Kidney (tissue), 14 donors: ENCODE results near the gene SAMD4A. TPM values are rescaled to one million over a fixed set of nuclear protein-coding genes. Genes with fewer than 3 reads are reported as not detected.

Experiments used
- DNase-seq, 5 donors: peaks; one replicate each; pipeline ENCODE4 v3.0.0-alpha.2; 2013 to 2020
- FAIRE-seq: peaks from 2 replicates; lab custom pipeline; 2012; peaks lifted over from hg19 to GRCh38; lab: Jason Lieb, UNC
- H3K27ac ChIP-seq, 2 donors: one replicate each; pipeline ENCODE4 v1.7.0; 2013; ENCODE audit warnings: low read depth in 2 of 2, low read length in 2 of 2, inconsistent platforms in 1 of 2
- H3K27me3 ChIP-seq: one replicate; pipeline ENCODE4 v1.7.1; 2013; ENCODE audit warnings: low read length, inconsistent platforms; ENCODE audit not compliant: control insufficient read depth, insufficient read depth
- H3K36me3 ChIP-seq, 3 donors: one replicate each; pipeline versions ENCODE4 v1.7.0 to v1.7.1; 2013; ENCODE audit warnings: low read length in 3 of 3, control low read depth in 1 of 3, inconsistent platforms in 1 of 3; ENCODE audit not compliant: insufficient read depth in 3 of 3, control insufficient read depth in 2 of 3
- H3K4me1 ChIP-seq, 3 donors: one replicate each; pipeline versions ENCODE4 v1.7.0 to v1.7.1; 2013; ENCODE audit warnings: low read length in 3 of 3, inconsistent platforms in 1 of 3, low read depth in 1 of 3; ENCODE audit not compliant: control insufficient read depth in 2 of 3, insufficient read depth in 2 of 3
- H3K4me3 ChIP-seq, 3 donors: one replicate each; pipeline versions ENCODE4 v1.7.0 to v1.8.1; 2013; ENCODE audit warnings: low read length in 3 of 3, control low read depth in 1 of 3, inconsistent platforms in 1 of 3
- H3K9ac ChIP-seq, 3 donors: one replicate each; pipeline versions ENCODE4 v1.7.0 to v1.7.1; 2013; ENCODE audit warnings: low read length in 3 of 3, control low read depth in 1 of 3, inconsistent platforms in 1 of 3
- H3K9me3 ChIP-seq, 3 donors: one replicate each; pipeline versions ENCODE4 v1.7.0 to v1.7.1; 2013; ENCODE audit warnings: low read length in 3 of 3, control low read depth in 1 of 3, inconsistent platforms in 1 of 3; ENCODE audit not compliant: control insufficient read depth in 2 of 3, insufficient read depth in 1 of 3
- CTCF ChIP-seq: IDR thresholded peaks from 3 replicates; pipeline ENCODE4 v1.5.1; 2012; ENCODE audit warnings: mild to moderate bottlenecking, moderate library complexity, borderline replicate concordance; ENCODE audit not compliant: insufficient read depth; ENCODE audit errors: extremely low read depth
- intact Hi-C: fragments of 100-400 bp; cut with DNase I; formaldehyde crosslinking; loops from one replicate; pipeline ENCODE4 v1.11.1; 2022
- polyA plus RNA-seq: library from polyadenylated mRNA; stranded (reverse); fragments of 350-450 nt; fragmentation: Illumina TruSeq; extraction: RNeasy Lipid Tissue Mini Kit (QIAGEN cat#74804); gene quantifications from one replicate; pipeline ENCODE4 v1.2.3, GENCODE V29; 2014; ENCODE audit warnings: low read depth, low replicate concordance; ENCODE audit not compliant: insufficient read depth
- total RNA-seq: library from RNA; stranded (reverse); fragmentation: NEBNext Ultra II Directional; extraction: Animal tissue kit (Norgen Biotek cat#: 25700); gene quantifications from one replicate; pipeline ENCODE4 v1.2.1, GENCODE V29; 2021
- donor health status: control.
- donor health status: control.
- donor health status: control.
- donor health status: control.
- donor health status: control.
- donor health status: DM: yes; HTN: yes; CAD: no.
- donor health status: Normal renal cell carcinoma (clear cell type).

Gene SAMD4A
- total and polyA plus RNA-seq, 2 donors from 2014 or later: 7.4 to 46.5 TPM

DNA sequence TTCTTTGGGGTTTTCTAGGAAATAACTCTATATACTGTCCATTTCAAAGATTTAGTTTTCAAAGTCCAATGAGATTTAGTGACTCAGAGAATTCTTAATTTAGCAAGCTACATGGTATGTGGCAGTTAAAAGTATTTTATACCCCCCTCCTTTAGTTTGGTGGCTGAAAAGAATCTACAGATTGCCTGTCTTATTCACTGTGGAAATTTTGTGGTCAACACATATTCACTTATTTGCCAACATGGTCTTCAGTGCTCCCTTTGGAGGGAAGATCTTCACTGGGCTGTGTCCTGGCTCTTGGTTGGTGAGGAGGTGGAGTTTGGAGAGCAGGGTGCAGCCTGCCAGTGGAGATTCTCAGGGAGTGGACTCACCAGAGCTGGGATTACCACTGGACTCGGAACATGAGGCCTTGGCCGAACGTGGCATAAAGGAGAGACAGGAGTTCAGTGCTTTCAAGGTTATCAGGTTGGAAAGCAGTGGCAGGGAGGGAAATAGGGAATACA is 39.8 kb downstream of the SAMD4A start:
- TF ChIP-seq CTCF: no peak
- no peak overlapping the region for H3K9ac ChIP-seq
- FAIRE-seq: no peak

GRCh38 chr14:54609576-54609975 is 42.6 kb downstream of the SAMD4A start:
- intact Hi-C loops: no loop called here
- DNase-seq: no peak
- FAIRE-seq: no peak
- peaks cover 0 to 3% (median 0%) of the 10 kb centered on the region in 3 donors for H3K4me1 ChIP-seq
- H3K36me3 ChIP-seq: no peaks in the 10 kb centered on the region
- no peak overlapping the region for H3K4me3 ChIP-seq
- no peaks in the 10 kb centered on the region for H3K27me3 ChIP-seq
- no peak overlapping the region for H3K9ac ChIP-seq
- no peak for TF ChIP-seq CTCF
- no peak overlapping the region for H3K27ac ChIP-seq
- peaks cover 0 to 3% (median 0%) of the 10 kb centered on the region in 3 donors for H3K9me3 ChIP-seq

More for the DNA sequence above, 39.8 kb downstream of the SAMD4A start:
- no peak for DNase-seq
- Histone ChIP-seq H3K27me3 (no peaks in the 10 kb centered on the region), H3K36me3 (no peaks in the 10 kb centered on the region), H3K27ac (no peak overlapping the region), H3K4me3 (no peak overlapping the region), H3K4me1 (peaks cover 0 to 3% (median 0%) of the 10 kb centered on the region in 3 donors), H3K9me3 (peaks cover 0 to 3% (median 0%) of the 10 kb centered on the region in 3 donors)
- intact Hi-C loops: no loop called here

DNA sequence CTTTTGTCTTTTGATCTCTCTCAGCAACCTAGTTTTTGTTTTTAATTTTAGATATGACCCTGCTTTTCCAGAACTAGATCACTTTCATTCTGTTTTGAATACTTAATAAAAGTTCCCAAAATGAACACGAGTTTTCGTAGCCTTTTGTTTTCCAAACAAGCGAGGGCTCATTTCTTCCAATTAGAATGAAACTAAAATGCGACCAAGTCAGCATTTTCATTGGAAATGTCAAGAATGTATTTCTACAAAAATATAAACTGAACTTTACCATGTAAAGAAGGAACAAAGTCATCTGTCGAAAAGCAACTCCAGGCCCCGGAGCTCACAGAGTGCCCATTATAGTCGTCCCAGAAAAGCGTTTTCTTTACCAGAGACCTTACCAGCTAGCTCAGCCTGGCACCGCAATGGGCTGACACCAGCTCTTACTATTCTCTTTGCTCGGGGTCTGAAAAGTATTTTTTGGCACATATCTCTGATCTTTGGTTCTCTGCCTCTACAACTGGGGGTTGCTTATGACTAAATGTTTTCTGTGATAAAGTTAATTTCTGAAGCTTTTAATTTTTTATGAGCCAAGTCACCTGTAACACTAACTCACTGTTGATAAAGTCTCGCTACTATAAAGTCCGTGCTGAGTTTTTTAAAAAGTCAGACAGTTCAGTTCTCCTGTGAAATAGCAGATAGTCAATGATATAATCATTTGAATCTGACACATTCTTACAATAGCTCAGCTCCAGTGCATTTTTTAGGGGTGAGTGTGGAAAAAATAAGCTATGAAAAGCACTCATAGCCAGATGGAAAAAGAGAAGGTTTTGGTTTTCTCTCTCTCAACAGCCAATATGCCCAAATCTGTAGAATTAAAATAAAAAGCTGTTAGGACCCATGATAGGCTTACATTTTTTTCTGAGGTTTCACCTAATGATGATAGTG is 43.4 kb downstream of the SAMD4A start:
- Histone ChIP-seq H3K27me3 (no peaks in the 10 kb centered on the region), H3K36me3 (no peaks in the 10 kb centered on the region), H3K4me3 (no peak overlapping the region), H3K4me1 (peaks cover 0 to 3% (median 0%) of the 10 kb centered on the region in 3 donors), H3K9me3 (peaks cover 0 to 3% (median 0%) of the 10 kb centered on the region in 3 donors), H3K9ac (no peak overlapping the region), H3K27ac (no peak overlapping the region)
- TF ChIP-seq CTCF: no peak
- FAIRE-seq (no peak), DNase-seq (no peak)
- intact Hi-C loops: no loop called here
